IMR-90 (cell line): ENCODE data around the gene PPM1D. TPM values are rescaled to one million over a fixed set of nuclear protein-coding genes. Genes with fewer than 3 reads are reported as not detected.

Experiments used
- ATAC-seq: fragments of 200-7000 bp; cut with Tn5 transposase; 2 replicates; pipeline ENCODE4 v1.9.1; 2020; ENCODE audit warnings: low read depth, mild to moderate bottlenecking, moderate library complexity
- BruUV-seq: library from RNA; stranded (reverse); fragments of 400-500 nt; replicated peaks from 2 replicates; lab custom pipeline; 2021; lab: Mats Ljungman, UMichigan
- CTCF ChIA-PET: fragments of 300-600 bp; formaldehyde crosslinking; extraction: SDS; loops from one replicate; lab custom pipeline; 2021; ENCODE audit warnings: antibody characterized with exemption; lab: Yijun Ruan, JAX
- POLR2A ChIA-PET: fragments of 300-600 bp; sonication (Branson Sonifier 250); formaldehyde crosslinking; loops from one replicate; lab custom pipeline; 2022; ENCODE audit warnings: antibody characterized with exemption; ENCODE audit not compliant: unreplicated experiment; lab: Charles Lee
- DNase-seq: peaks from one replicate; pipeline ENCODE4 v3.0.0; 2013
- H2AFZ ChIP-seq: replicated peaks from 2 replicates; pipeline ENCODE3; 2013; ENCODE audit warnings: low read length, mild to moderate bottlenecking; ENCODE audit not compliant: poor library complexity
- H2AK5ac ChIP-seq: 2 replicates; pipeline ENCODE4 v1.6.1; 2013; ENCODE audit warnings: low read depth, low read length, inconsistent platforms
- H2AK9ac ChIP-seq: replicated peaks from 2 replicates; pipeline ENCODE3; 2013; ENCODE audit warnings: mild to moderate bottlenecking, low read depth, low read length, moderate library complexity; ENCODE audit not compliant: poor library complexity
- H2BK120ac ChIP-seq: 2 replicates; pipeline ENCODE4 v1.6.1; 2013; ENCODE audit warnings: low read depth, low read length, inconsistent platforms
- H2BK15ac ChIP-seq: 3 replicates; pipeline ENCODE4 v1.6.1; 2013; ENCODE audit warnings: low read depth, low read length, inconsistent platforms
- H2BK20ac ChIP-seq: 2 replicates; pipeline ENCODE4 v1.6.1; 2013; ENCODE audit warnings: low read depth, mild to moderate bottlenecking, inconsistent platforms, low read length, moderate library complexity
- H2BK5ac ChIP-seq: 2 replicates; pipeline ENCODE4 v1.6.1; 2013; ENCODE audit warnings: mild to moderate bottlenecking, low read depth, low read length, inconsistent platforms; ENCODE audit not compliant: poor library complexity, severe bottlenecking
- H3K14ac ChIP-seq: replicated peaks from 2 replicates; pipeline ENCODE4 v1.6.1; 2013; ENCODE audit warnings: low read depth, low read length, inconsistent platforms
- H3K18ac ChIP-seq: 2 replicates; pipeline ENCODE4 v1.6.1; 2013; ENCODE audit warnings: low read depth, low read length, control low read depth
- H3K23ac ChIP-seq: 2 replicates; pipeline ENCODE4 v1.6.1; 2013; ENCODE audit warnings: low read depth, low read length, inconsistent platforms
- H3K27ac ChIP-seq: 2 replicates; pipeline ENCODE4 v1.5.1; 2013; ENCODE audit warnings: mild to moderate bottlenecking, control low read depth, low read length; ENCODE audit not compliant: insufficient read depth
- H3K27me3 ChIP-seq: 2 replicates; pipeline ENCODE4 v1.6.1; 2013; ENCODE audit warnings: low read length; ENCODE audit not compliant: control insufficient read depth, insufficient read depth
- H3K36me3 ChIP-seq: 2 replicates; pipeline ENCODE4 v1.6.1; 2013; ENCODE audit warnings: low read length, mixed read lengths; ENCODE audit not compliant: control insufficient read depth, insufficient read depth
- H3K4ac ChIP-seq: 2 replicates; pipeline ENCODE4 v1.6.1; 2013; ENCODE audit warnings: low read depth, low read length, inconsistent platforms
- H3K4me1 ChIP-seq: 2 replicates; pipeline ENCODE4 v1.6.1; 2013; ENCODE audit warnings: low read length, mixed read lengths; ENCODE audit not compliant: control insufficient read depth, insufficient read depth
- H3K4me2 ChIP-seq: 2 replicates; pipeline ENCODE4 v1.6.1; 2013; ENCODE audit warnings: low read depth, mild to moderate bottlenecking, control low read depth, low read length, moderate library complexity
- H3K4me3 ChIP-seq: 2 replicates; pipeline ENCODE4 v1.5.1; 2013; ENCODE audit warnings: low read depth, mild to moderate bottlenecking, control low read depth, low read length, moderate library complexity; ENCODE audit not compliant: insufficient read depth
- H3K56ac ChIP-seq: 2 replicates; pipeline ENCODE4 v1.6.1; 2013; ENCODE audit warnings: low read length, inconsistent platforms; ENCODE audit not compliant: insufficient read depth; ENCODE audit errors: extremely low read depth
- H3K79me1 ChIP-seq, 2 experiments: 2 replicates each; pipeline ENCODE4 v1.6.1; 2013; ENCODE audit warnings: low read length in 2 of 2, inconsistent platforms in 1 of 2, low read depth in 1 of 2
- H3K9ac ChIP-seq: 2 replicates; pipeline ENCODE4 v1.6.1; 2013; ENCODE audit warnings: low read depth, low read length, control low read depth
- H3K9me1 ChIP-seq: 2 replicates; pipeline ENCODE4 v1.6.1; 2013; ENCODE audit warnings: low read length, inconsistent platforms; ENCODE audit not compliant: insufficient read depth
- H3K9me3 ChIP-seq: 2 replicates; pipeline ENCODE4 v1.6.1; 2013; ENCODE audit warnings: low read length; ENCODE audit not compliant: control insufficient read depth, insufficient read depth
- H4K20me1 ChIP-seq: 2 replicates; pipeline ENCODE4 v1.6.1; 2013; ENCODE audit warnings: low read length, inconsistent platforms; ENCODE audit not compliant: insufficient read depth
- H4K5ac ChIP-seq: 2 replicates; pipeline ENCODE4 v1.6.1; 2013; ENCODE audit warnings: mild to moderate bottlenecking, low read depth, low read length, control low read depth
- H4K8ac ChIP-seq, 2 experiments: 2 replicates each; pipeline ENCODE4 v1.6.1; 2013; ENCODE audit warnings: low read depth in 2 of 2, low read length in 2 of 2, control low read depth in 1 of 2, inconsistent platforms in 1 of 2
- H4K91ac ChIP-seq: 2 replicates; pipeline ENCODE4 v1.6.1; 2013; ENCODE audit warnings: low read depth, low read length, inconsistent platforms; ENCODE audit not compliant: insufficient read depth
- BHLHE40 ChIP-seq: fragments of 150-350 bp; IDR thresholded peaks from 2 replicates; pipeline ENCODE4 v1.6.1; 2016; ENCODE audit warnings: mild to moderate bottlenecking, low read depth, low read length
- CHD1 ChIP-seq: IDR thresholded peaks from 2 replicates; pipeline ENCODE4 v1.6.1; 2012; ENCODE audit warnings: low read depth, low read length, improper control_type of control experiment
- MAFK ChIP-seq: IDR thresholded peaks from 2 replicates; pipeline ENCODE4 v1.6.1; 2012; ENCODE audit warnings: low read depth, low read length, improper control_type of control experiment
- MAZ ChIP-seq: IDR thresholded peaks from 2 replicates; pipeline ENCODE4 v1.6.1; 2012; ENCODE audit warnings: low read depth, mild to moderate bottlenecking, low read length, improper control_type of control experiment, moderate library complexity, borderline replicate concordance
- NFE2L2 ChIP-seq: fragments of 150-350 bp; IDR thresholded peaks from 2 replicates; pipeline ENCODE4 v1.6.1; 2016; ENCODE audit warnings: low read depth, mild to moderate bottlenecking, low read length
- POLR2A ChIP-seq: IDR thresholded peaks from 2 replicates; pipeline ENCODE4 v1.6.1; 2012; ENCODE audit warnings: mild to moderate bottlenecking, low read depth, low read length
- RFX5 ChIP-seq: IDR thresholded peaks from 2 replicates; pipeline ENCODE4 v1.8.0; 2012; ENCODE audit warnings: low read depth, mild to moderate bottlenecking, low read length, moderate library complexity
- SMC3 ChIP-seq: fragments of 150-350 bp; IDR thresholded peaks from 2 replicates; pipeline ENCODE4 v1.6.1; 2016; ENCODE audit warnings: low read depth, mild to moderate bottlenecking, antibody characterized with exemption, low read length, moderate library complexity
- dilution Hi-C: fragments of 300-500 bp; cut with HindIII; formaldehyde crosslinking; loops from one replicate; pipeline ENCODE4 v1.14.3; 2018; ENCODE audit warnings: low sequenced_read_pairs; ENCODE audit not compliant: unreplicated experiment
- in situ Hi-C: fragments of 300-500 bp; cut with MboI; formaldehyde crosslinking; loops from 3 replicates; pipeline ENCODE4 v1.14.3; 2019; ENCODE audit warnings: low sequenced_read_pairs, inconsistent platforms, mixed read lengths
- intact Hi-C: fragments of 100-400 bp; cut with micrococcal nuclease; formaldehyde crosslinking; loops from 2 replicates; pipeline ENCODE4 v1.10.0; 2022
- polyA plus RNA-seq, 3 experiments: library from polyadenylated mRNA; depleted of rRNA; stranded (reverse); fragments of >200 nt; gene quantifications; 2 replicates each; pipeline ENCODE4 v1.2.3, GENCODE V29; 2012; ENCODE audit warnings: low replicate concordance in 1 of 3
- total RNA-seq: library from RNA; depleted of rRNA; stranded (reverse); fragments of >200 nt; gene quantifications from 2 replicates; pipeline ENCODE4 v1.2.3, GENCODE V29; 2012
- TF ChIP-seq, protein P1 (sequence below): fragments of 150-350 bp; IDR thresholded peaks from 2 replicates; pipeline ENCODE4 v1.6.1; 2017; ENCODE audit warnings: mild to moderate bottlenecking, antibody characterized with exemption, low read length, low read depth
- TF ChIP-seq, protein P2 (sequence below): conservative IDR thresholded peaks from 2 replicates; pipeline ENCODE4 v1.5.1; 2012; ENCODE audit warnings: mild to moderate bottlenecking, low read depth, low read length, improper control_type of control experiment

Gene PPM1D
- total and polyA plus RNA-seq, 2 of the 4 experiments (the other 2 are of a cell fraction): 5.5 to 16.1 TPM

GRCh38 chr17:60606036-60606435 is 6.0 kb downstream of the PPM1D start:
- no peak for DNase-seq
- Histone ChIP-seq H3K9me1 (peaks cover 9% of the 10 kb centered on the region), H3K56ac (no peak overlapping the region), H3K14ac (no peak overlapping the region), H3K79me1 (peaks cover 2 to 38% of the 10 kb centered on the region in 2 experiments), H2AFZ (no peak overlapping the region), H3K9ac (no peak overlapping the region), H2BK120ac (no peak overlapping the region), H3K27ac (no peak overlapping the region), H3K4me1 (peaks cover 7% of the 10 kb centered on the region; the same call in 1 of the 2 replicates), H3K18ac (no peak overlapping the region), H2BK15ac (no peak overlapping the region), H2BK5ac (no peak overlapping the region), H3K23ac (no peak overlapping the region), H3K27me3 (no peaks in the 10 kb centered on the region), H4K5ac (no peak overlapping the region), H3K4me3 (no peak overlapping the region), H4K20me1 (peaks cover 44% of the 10 kb centered on the region), H4K91ac (no peak overlapping the region), H3K36me3 (no peaks in the 10 kb centered on the region), H3K4me2 (no peak overlapping the region), H2AK5ac (no peak overlapping the region), H4K8ac (no peak overlapping the region), H2BK20ac (no peak overlapping the region), H3K9me3 (no peaks in the 10 kb centered on the region), H2AK9ac (no peak overlapping the region), H3K4ac (no peak overlapping the region)
- BruUV-seq: no TSS peak
- in situ Hi-C loops: no loop called here
- no peak for ATAC-seq
- ChIA-PET CTCF (no interaction called here), POLR2A (no interaction called here)
- dilution Hi-C loops: no loop called here
- TF ChIP-seq MAZ (no peak), POLR2A (no peak), SMC3 (no peak), MAFK (no peak), RFX5 (no peak), NFE2L2 (no peak), CHD1 (no peak), BHLHE40 (no peak)
- TF ChIP-seq, protein P1, sequence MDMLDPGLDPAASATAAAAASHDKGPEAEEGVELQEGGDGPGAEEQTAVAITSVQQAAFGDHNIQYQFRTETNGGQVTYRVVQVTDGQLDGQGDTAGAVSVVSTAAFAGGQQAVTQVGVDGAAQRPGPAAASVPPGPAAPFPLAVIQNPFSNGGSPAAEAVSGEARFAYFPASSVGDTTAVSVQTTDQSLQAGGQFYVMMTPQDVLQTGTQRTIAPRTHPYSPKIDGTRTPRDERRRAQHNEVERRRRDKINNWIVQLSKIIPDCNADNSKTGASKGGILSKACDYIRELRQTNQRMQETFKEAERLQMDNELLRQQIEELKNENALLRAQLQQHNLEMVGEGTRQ: no peak
- TF ChIP-seq, protein P2, sequence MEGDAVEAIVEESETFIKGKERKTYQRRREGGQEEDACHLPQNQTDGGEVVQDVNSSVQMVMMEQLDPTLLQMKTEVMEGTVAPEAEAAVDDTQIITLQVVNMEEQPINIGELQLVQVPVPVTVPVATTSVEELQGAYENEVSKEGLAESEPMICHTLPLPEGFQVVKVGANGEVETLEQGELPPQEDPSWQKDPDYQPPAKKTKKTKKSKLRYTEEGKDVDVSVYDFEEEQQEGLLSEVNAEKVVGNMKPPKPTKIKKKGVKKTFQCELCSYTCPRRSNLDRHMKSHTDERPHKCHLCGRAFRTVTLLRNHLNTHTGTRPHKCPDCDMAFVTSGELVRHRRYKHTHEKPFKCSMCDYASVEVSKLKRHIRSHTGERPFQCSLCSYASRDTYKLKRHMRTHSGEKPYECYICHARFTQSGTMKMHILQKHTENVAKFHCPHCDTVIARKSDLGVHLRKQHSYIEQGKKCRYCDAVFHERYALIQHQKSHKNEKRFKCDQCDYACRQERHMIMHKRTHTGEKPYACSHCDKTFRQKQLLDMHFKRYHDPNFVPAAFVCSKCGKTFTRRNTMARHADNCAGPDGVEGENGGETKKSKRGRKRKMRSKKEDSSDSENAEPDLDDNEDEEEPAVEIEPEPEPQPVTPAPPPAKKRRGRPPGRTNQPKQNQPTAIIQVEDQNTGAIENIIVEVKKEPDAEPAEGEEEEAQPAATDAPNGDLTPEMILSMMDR: no peak
- intact Hi-C loops: loop anchor here (10.0 kb wide), 1 partner anchor 471 kb away; no protein-coding TSS in a partner anchor
